HG03280 (cell line): ENCODE data around the gene AGAP1.
"Not testable (repeated sequence)": the region's sequence is repeated elsewhere in the genome, so short reads cannot be mapped to it uniquely, and the experiment has no call there.

Source experiments
- ATAC-seq: cut with Tn5 transposase; IDR thresholded peaks from one replicate; pipeline ENCODE4 v1.9.1; 2021; ENCODE audit warnings: mild to moderate bottlenecking, moderate library complexity; ENCODE audit not compliant: unreplicated experiment

AGAP1 gene

DNA sequence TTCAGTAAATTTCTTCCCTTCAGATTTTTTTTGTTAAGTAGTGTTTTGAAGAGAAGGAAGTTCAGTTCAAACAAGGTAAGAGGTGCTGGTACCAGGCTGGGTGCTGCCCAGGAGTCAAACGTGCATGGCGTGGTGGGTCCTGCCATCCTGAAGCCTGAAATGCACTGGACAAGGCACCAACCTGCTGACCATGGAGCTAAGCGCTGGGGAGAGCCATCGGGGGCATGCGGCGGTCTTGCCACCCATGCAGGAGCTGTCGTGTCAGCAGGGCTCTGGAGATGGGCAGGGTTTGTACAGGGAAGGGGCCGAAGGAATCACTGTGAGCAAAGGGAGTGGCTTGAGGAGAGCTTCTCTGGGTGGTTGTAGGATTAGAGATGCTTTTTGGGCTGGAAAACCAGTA lies 547.8 kb downstream of the AGAP1 start:
- ATAC-seq, result no peak

GRCh38 chr2:236042087-236042486 lies 548.2 kb downstream of the AGAP1 start:
- ATAC-seq, result no peak

DNA sequence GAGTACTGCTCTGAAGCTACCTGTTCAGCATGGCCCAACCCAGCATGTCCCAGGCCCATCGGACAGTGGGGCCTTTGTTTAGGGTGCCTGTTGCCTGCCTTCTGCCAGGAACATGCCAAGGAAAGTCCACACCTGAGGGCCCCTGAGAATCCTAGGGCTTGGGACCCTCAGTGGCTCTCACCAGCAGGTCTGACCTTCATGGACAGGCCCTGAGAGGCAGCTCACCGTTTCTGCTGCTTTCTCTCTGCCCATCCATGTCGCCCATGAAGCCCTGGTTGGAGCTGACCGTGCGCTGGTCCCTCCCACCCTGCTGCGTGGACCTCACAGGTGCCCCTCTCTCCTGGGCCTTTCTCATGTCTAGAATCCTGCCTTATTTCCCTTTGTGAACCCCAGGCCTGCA lies 550.3 kb downstream of the AGAP1 start:
- ATAC-seq, result no peak

- no peak for ATAC-seq
These were observed 551.7 kb downstream of the AGAP1 start for GRCh38 chr2:236045251-236046235.

DNA sequence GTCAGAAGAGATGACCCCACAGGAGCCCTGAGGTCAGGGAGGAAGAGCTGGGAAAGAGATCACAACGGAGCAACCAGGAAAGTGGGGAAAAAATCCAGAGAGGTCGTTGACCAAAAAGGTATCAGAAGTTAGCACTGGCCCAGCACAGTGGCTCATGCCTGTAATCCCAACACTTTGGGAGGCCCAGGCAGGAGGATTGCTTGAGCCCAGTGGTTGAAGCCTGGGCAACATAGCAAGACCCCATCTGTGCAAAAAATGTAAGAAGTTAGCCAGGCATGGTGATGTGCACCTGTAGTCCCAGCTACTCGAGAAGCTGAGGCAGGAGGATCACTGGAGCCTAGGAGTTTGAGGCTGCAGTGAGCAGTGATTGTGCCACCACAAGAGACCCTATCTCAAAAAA lies 552.9 kb downstream of the AGAP1 start:
- ATAC-seq, result no peak

GRCh38 chr2:236047176-236047575 lies 553.3 kb downstream of the AGAP1 start:
- ATAC-seq, result no peak

- ATAC-seq, result no peak
These were observed 554.2 kb downstream of the AGAP1 start for GRCh38 chr2:236047886-236048540.

DNA sequence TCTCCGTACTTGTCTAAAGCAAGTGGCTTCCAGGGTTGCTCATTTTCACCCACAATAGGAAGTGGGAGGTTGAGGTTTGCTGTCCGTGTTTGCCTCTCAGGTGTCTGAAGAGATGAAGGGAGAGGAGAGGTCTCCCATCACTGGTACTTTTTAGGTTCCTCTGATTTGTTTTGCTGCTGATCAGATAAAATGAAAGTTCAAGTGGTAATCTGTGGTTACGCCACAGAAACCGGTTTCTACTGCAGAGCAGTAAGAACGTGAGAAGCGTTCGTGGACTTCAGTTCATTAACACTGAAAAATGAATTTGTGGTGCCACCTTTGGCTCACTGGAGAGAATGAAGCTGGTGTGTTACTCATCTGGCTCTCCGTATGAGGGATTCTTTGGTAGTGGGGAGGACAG lies 556.1 kb downstream of the AGAP1 start:
- no peak for ATAC-seq

- ATAC-seq, result no peak
These were observed 557.5 kb downstream of the AGAP1 start for GRCh38 chr2:236051351-236051750.

- ATAC-seq, result no peak
These were observed 558.0 kb downstream of the AGAP1 start for GRCh38 chr2:236051806-236052205.

DNA sequence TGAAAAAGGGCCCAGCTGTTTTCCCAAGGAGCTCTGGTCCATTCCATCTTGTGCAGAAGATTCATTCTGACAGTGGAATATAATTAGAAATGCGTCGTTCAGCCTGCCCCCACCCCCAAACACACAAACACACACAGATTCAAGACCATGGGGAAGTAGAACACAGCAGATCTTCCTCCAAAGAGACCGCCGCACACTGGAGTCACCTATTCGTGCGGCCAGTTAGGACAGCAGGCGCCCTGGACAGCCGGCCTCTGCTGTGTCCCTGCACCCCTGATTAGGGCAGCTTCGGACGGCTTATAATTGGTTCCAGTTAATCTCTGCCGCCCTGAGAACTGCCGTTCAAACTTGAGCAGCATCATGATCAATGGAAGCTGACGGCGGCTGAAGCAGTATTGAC lies 558.4 kb downstream of the AGAP1 start:
- ATAC-seq, result no peak

- no peak for ATAC-seq
These were observed 559.3 kb downstream of the AGAP1 start for GRCh38 chr2:236052926-236053821.

DNA sequence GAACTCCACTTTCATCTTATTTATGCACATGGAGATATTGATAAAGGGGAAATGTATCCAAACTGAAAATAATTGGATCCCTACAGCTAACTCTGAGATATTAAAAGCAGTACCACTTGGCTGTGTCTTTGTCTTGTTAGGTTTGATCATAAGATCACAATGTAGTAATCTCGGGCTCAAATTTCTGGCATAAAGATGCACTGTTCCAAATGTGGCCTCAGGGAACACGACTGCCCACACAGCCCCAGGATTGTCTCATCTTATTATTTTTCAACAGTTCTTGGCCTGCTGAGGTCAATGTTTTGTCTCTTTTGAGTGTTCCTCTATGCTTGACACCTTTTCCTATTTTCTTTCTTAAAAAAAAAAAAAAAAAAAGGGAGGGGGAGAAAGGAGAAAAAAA lies 560.3 kb downstream of the AGAP1 start:
- ATAC-seq, result no peak

DNA sequence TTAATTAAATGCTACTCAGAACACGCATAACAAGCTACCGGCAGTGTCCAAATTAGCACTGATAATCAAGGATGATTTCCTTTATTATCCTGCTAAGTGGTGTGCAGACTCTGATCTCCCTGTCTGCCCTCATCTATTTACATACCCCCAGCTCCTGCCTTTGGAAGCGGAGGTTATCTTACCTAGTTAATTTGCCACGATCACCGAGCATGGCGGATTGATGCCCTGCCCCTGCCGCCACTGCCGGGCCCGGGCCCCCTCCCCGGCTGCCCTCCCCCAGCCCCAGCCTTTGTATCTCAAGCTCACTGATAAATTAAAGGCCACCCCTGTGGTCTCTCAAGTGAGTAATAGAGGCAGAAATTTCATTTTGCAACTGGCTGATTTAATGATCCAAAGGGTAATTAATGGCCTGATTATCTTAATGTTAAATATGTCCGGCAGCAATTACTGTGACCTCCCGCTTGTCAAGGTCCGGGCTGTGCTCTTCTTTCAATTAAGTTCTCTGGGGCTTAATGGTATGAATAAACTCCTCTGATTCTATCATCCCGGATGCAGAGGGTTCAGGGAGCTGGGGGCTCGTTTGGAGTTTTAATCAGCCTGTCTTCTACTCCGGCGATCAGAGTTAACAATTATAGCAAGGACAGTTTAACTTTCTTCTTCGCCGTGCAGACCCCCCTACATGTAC lies 560.9 kb downstream of the AGAP1 start:
- no peak for ATAC-seq

DNA sequence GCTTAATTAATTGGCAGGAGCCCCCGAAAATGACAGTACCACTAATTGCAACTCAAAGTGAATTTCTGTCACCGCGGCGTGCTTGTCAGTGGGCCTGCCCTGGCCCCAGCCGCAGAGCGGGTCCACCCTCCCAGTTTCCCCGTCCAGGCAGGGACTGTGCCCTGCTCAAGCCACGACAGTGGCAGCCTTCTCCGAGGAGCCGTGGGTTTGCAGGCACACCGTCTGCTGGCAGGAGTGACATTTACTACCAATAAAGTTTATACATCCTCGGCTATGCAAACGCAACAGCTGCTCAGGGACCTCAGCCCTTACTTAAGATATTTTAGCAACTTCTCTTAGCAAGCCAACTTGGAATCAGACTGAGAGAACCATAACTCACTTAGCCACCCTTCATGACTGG lies 561.6 kb downstream of the AGAP1 start:
- no peak for ATAC-seq

DNA sequence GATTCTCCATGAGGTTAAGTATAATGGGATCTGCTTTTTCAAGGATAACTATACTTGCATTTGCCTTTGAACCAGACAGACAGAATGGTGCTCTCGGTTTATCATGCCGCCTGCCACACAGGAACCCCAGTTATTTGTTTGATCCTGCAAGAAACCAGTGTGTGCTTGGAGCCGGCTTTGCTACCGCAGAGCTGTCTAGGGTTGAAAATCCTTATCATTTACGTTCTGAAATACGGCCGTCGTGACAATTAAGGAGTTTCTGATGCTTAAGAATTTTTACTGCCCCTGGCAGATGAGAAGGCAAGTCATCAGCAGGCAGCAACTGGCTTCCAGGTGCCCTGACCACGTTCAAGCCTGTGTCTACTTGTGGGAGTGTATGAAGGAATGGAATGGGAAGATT lies 562.3 kb downstream of the AGAP1 start:
- no peak for ATAC-seq

GRCh38 chr2:236057375-236057774 lies 563.5 kb downstream of the AGAP1 start:
- ATAC-seq, result no peak

DNA sequence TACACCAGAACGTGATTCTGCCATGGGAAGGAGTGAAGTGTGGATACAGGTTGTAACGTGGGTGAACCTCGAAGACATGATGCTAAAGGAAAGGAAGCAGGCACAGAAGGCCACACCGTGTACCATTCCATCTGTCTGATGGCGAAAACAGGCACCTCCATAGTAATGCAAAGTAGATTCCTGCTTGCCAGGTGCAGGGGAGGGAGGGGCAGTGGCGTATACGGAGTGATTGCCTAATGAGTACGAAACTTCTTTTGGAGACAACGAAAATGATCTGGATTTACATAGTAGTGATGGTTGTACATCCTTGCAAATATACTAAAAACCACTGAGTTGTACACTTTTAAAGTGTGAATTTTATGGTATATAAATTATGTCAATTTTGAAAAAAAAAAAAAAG lies 567.7 kb downstream of the AGAP1 start:
- no peak for ATAC-seq

DNA sequence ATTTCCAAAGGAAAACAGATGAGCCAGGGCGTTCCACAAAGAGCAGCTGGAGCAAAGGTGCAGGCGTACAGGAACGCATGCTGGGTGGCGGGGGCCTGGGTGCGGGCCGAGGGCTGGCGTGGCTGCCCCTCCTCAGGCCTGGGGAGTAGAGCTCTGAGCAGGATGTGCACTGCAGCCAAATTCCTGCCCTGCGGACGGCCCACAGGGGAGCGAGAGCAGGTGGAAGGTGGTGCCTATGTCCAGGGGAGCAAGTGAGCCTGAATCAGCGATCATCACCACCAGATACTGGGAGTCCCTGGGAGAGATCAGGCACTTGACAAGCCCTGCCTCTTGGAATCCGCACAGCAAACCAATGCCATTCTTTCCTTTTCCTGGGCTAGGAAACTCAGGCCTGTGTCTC lies 568.1 kb downstream of the AGAP1 start:
- ATAC-seq, result no peak

DNA sequence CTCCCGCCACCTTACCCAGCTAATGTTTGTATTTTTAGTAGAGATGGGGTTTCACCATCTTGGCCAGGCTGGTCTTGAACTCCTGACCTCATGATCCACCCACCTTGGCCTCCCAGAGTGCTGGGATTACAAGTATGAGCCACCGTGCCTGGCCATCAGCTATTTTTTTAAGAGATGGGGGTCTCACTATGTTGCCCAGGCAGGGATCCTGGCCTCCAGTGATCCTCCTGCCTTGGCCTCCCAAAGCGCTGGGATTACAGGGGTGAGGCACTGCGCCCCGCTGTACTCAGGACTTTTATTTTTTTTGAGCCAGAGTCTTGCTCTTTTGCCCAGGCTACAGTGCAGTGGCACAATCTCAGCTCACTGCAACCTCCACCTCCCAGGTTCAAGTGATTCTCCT lies 569.0 kb downstream of the AGAP1 start:
- ATAC-seq, result not testable (repeated sequence)

DNA sequence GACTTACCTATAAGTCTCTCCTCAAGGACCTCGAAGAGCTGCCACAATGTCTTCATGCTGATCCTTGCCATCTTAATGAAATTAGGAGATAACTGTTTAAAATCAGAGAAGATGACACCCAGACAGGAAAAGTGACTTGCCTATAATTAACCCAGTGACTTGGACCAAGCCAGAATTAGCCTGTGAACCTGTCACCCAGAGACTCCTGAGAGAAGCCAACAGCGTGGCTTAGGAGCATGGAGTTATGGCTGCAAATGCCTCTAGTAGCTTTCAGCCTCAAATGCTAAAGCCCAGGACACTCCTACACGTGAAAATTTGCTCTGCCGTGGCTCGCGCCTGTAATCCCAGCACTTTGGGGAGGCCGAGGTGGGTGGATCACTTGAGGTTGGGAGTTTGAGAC lies 570.2 kb downstream of the AGAP1 start:
- no peak for ATAC-seq
